Measurements from ENCODE around the gene PYROXD2. TPM values are rescaled to one million over a fixed set of nuclear protein-coding genes. Genes with fewer than 3 reads are reported as not detected.

Gene PYROXD2
- total RNA-seq, 1 experiment from 2014 or later: 4.0 TPM

GRCh38 chr10:98419469-98420261 is 4.7 kb upstream of the PYROXD2 start:
- Mint-ChIP-seq H3K4me3 (ENCODE audit: unreplicated experiment) (no peak overlapping the region), H3K27ac (ENCODE audit: low read depth, unreplicated experiment) (no peak overlapping the region), H3K9me3 (ENCODE audit: unreplicated experiment) (no peaks in the 10 kb centered on the region), H3K4me1 (ENCODE audit: insufficient read depth, unreplicated experiment) (peaks cover 5% of the 10 kb centered on the region), H3K27me3 (ENCODE audit: insufficient read depth, unreplicated experiment) (no peaks in the 10 kb centered on the region), H3K36me3 (ENCODE audit: insufficient read depth, unreplicated experiment) (peaks cover 6% of the 10 kb centered on the region)
- CTCF ChIA-PET: interaction anchor here (0.6 kb wide), 1 partner anchor 385 kb away, joined by 3 read pairs; no protein-coding TSS in a partner anchor
- POLR2A ChIA-PET: interaction anchor here (1.0 kb wide), 1 partner anchor 85 kb away, joined by 3 read pairs; no protein-coding TSS in a partner anchor
- no peak for TF ChIP-seq CTCF (IDR thresholded peaks at IDR 0.05; ENCODE audit: unreplicated experiment)
- intact Hi-C loops (cut with micrococcal nuclease): no loop called here
- DNase-seq (ENCODE audit: unreplicated experiment): no peak
- BruUV-seq (replicated peaks): no TSS peak

GRCh38 chr10:98418665-98419468 is 3.9 kb upstream of the PYROXD2 start:
- no peak for DNase-seq (ENCODE audit: unreplicated experiment)
- Mint-ChIP-seq H3K9me3 (ENCODE audit: unreplicated experiment) (no peaks in the 10 kb centered on the region), H3K4me1 (ENCODE audit: insufficient read depth, unreplicated experiment) (peaks cover 5% of the 10 kb centered on the region), H3K36me3 (ENCODE audit: insufficient read depth, unreplicated experiment) (peaks cover 6% of the 10 kb centered on the region), H3K27me3 (ENCODE audit: insufficient read depth, unreplicated experiment) (no peaks in the 10 kb centered on the region), H3K4me3 (ENCODE audit: unreplicated experiment) (no peak overlapping the region), H3K27ac (ENCODE audit: low read depth, unreplicated experiment) (no peak overlapping the region)
- intact Hi-C loops (cut with micrococcal nuclease): no loop called here
- BruUV-seq (replicated peaks): no TSS peak
- POLR2A ChIA-PET: no interaction called here
- TF ChIP-seq CTCF (IDR thresholded peaks at IDR 0.05; ENCODE audit: unreplicated experiment): no peak
- CTCF ChIA-PET: interaction anchor here (0.7 kb wide), 1 partner anchor 11 kb away, joined by 3 read pairs; no protein-coding TSS in a partner anchor

- H3K9me3 Mint-ChIP-seq (ENCODE audit: unreplicated experiment): no peaks in the 10 kb centered on the region
- no peak overlapping the region for H3K27ac Mint-ChIP-seq (ENCODE audit: low read depth, unreplicated experiment)
- H3K4me3 Mint-ChIP-seq (ENCODE audit: unreplicated experiment): no peak overlapping the region
- ChIA-PET CTCF (interaction anchor here (0.7 kb wide), 1 partner anchor 10 kb away, joined by 3 read pairs; no protein-coding TSS in a partner anchor), POLR2A (no interaction called here)
- peaks cover 6% of the 10 kb centered on the region for H3K36me3 Mint-ChIP-seq (ENCODE audit: insufficient read depth, unreplicated experiment)
- intact Hi-C loops (cut with micrococcal nuclease): no loop called here
- no peaks in the 10 kb centered on the region for H3K27me3 Mint-ChIP-seq (ENCODE audit: insufficient read depth, unreplicated experiment)
- no peak for DNase-seq (ENCODE audit: unreplicated experiment)
- no peak for TF ChIP-seq CTCF (IDR thresholded peaks at IDR 0.05; ENCODE audit: unreplicated experiment)
- no TSS peak for BruUV-seq (replicated peaks)
- H3K4me1 Mint-ChIP-seq (ENCODE audit: insufficient read depth, unreplicated experiment): peaks cover 5% of the 10 kb centered on the region
Measured at GRCh38 chr10:98417973-98418664, 3.1 kb upstream of the PYROXD2 start.

All from MCF 10A (cell line).